Endothelial cell of umbilical vein (primary cell): ENCODE measurements around the gene SFXN2. TPM values are rescaled to one million over a fixed set of nuclear protein-coding genes. Genes with fewer than 3 reads are reported as not detected.

Experiments
- BruUV-seq: library from RNA; stranded (reverse); fragments of 400-500 nt; replicated peaks from 2 replicates; lab custom pipeline; 2021; lab: Mats Ljungman, UMichigan
- CTCF ChIA-PET: fragments of 300-600, 350-600 bp; sonication (Branson Sonifier 250); formaldehyde crosslinking; loops from one replicate; lab custom pipeline; 2021; ENCODE audit warnings: antibody characterized with exemption, inconsistent platforms; lab: Charles Lee
- POLR2A ChIA-PET: fragments of 300-600, 350-600 bp; sonication (Branson Sonifier 250); formaldehyde crosslinking; loops from one replicate; lab custom pipeline; 2021; ENCODE audit warnings: antibody characterized with exemption, inconsistent platforms; lab: Charles Lee
- DNase-seq: peaks from one replicate; pipeline ENCODE4 v3.0.0-alpha.2; 2011; ENCODE audit warnings: low read depth, low spot score
- FAIRE-seq: peaks from 2 replicates; lab custom pipeline; 2011; peaks lifted over from hg19 to GRCh38; lab: Jason Lieb, UNC
- H2AFZ ChIP-seq: 2 replicates; pipeline ENCODE4 v1.6.0; 2012; ENCODE audit warnings: low read depth, low read length, control low read depth, inconsistent platforms
- H3K27ac ChIP-seq: 2 replicates; pipeline ENCODE4 v1.5.1; 2011; ENCODE audit warnings: low read depth, mild to moderate bottlenecking, control low read depth, low read length, moderate library complexity; ENCODE audit not compliant: insufficient read depth
- H3K27me3 ChIP-seq, 2 experiments: 2 replicates each; pipeline versions ENCODE4 v1.6.0 to v1.6.1; 2011; ENCODE audit warnings: low read length in 2 of 2, mixed read lengths in 1 of 2; ENCODE audit not compliant: control insufficient read depth in 2 of 2, insufficient read depth in 2 of 2
- H3K36me3 ChIP-seq, 2 experiments: 2 replicates in 1 of 2; 3 replicates in 1 of 2; pipeline ENCODE4 v1.5.1; 2011; ENCODE audit warnings: low read length in 2 of 2, mild to moderate bottlenecking in 1 of 2, moderate library complexity in 1 of 2; ENCODE audit not compliant: control insufficient read depth in 2 of 2, insufficient read depth in 2 of 2; ENCODE audit errors: extremely low read depth in 1 of 2
- H3K4me1 ChIP-seq: 3 replicates; pipeline ENCODE4 v1.5.1; 2011; ENCODE audit warnings: mild to moderate bottlenecking, low read length; ENCODE audit not compliant: control insufficient read depth, insufficient read depth; ENCODE audit errors: extremely low read depth
- H3K4me2 ChIP-seq: 2 replicates; pipeline ENCODE4 v1.6.1; 2011; ENCODE audit warnings: low read length, control low read depth, mixed read lengths; ENCODE audit not compliant: insufficient read depth
- H3K4me3 ChIP-seq, 3 experiments: fragments of 200-600 bp in 1 of 3; sonication (generic), shearing (Covaris generic) in 1 of 3; replicated peaks in 1 of 3; 2 replicates each; pipeline ENCODE4 v1.5.1; 2011 to 2016; ENCODE audit warnings: control low read depth in 3 of 3, low read length in 3 of 3, mild to moderate bottlenecking in 2 of 3, inconsistent platforms in 1 of 3, low read depth in 1 of 3, moderate library complexity in 1 of 3; ENCODE audit not compliant: insufficient read depth in 1 of 3
- H3K79me2 ChIP-seq: 2 replicates; pipeline ENCODE4 v1.6.0; 2012; ENCODE audit warnings: low read length, inconsistent platforms; ENCODE audit not compliant: control insufficient read depth, insufficient read depth
- H3K9ac ChIP-seq: replicated peaks from 2 replicates; pipeline ENCODE3; 2011; ENCODE audit warnings: low read length, control low read depth; ENCODE audit not compliant: insufficient read depth; ENCODE audit errors: extremely low read depth
- H3K9me1 ChIP-seq: replicated peaks from 3 replicates; pipeline ENCODE4 v1.6.0; 2011; ENCODE audit warnings: mild to moderate bottlenecking, low read length; ENCODE audit not compliant: control insufficient read depth, insufficient read depth; ENCODE audit errors: extremely low read depth
- H3K9me3 ChIP-seq: replicated peaks from 2 replicates; pipeline ENCODE4 v1.5.1; 2012; ENCODE audit warnings: low read length, inconsistent platforms; ENCODE audit not compliant: control insufficient read depth, insufficient read depth
- H4K20me1 ChIP-seq: replicated peaks from 2 replicates; pipeline ENCODE3; 2011; ENCODE audit warnings: mild to moderate bottlenecking, low read length; ENCODE audit not compliant: control insufficient read depth, insufficient read depth; ENCODE audit errors: extremely low read depth
- EZH2 ChIP-seq: IDR thresholded peaks from 2 replicates; pipeline ENCODE4 v1.6.1; 2012; ENCODE audit warnings: borderline replicate concordance, low read depth, mild to moderate bottlenecking, moderate library complexity, low read length, inconsistent platforms; ENCODE audit not compliant: severe bottlenecking
- FOS ChIP-seq: IDR thresholded peaks from 2 replicates; pipeline ENCODE4 v1.6.1; 2011; ENCODE audit warnings: mild to moderate bottlenecking, low read length, moderate library complexity, borderline replicate concordance; ENCODE audit not compliant: insufficient read depth
- GATA2 ChIP-seq: IDR thresholded peaks from 2 replicates; pipeline ENCODE4 v1.7.0; 2011; ENCODE audit warnings: low read depth, mild to moderate bottlenecking, moderate library complexity, mixed read lengths, low read length; ENCODE audit not compliant: insufficient read length, insufficient read depth
- JUN ChIP-seq: IDR thresholded peaks from 2 replicates; pipeline ENCODE4 v1.6.1; 2011; ENCODE audit warnings: borderline replicate concordance, low read depth; ENCODE audit not compliant: insufficient read length, insufficient read depth
- MYC ChIP-seq: IDR thresholded peaks from one replicate; pipeline ENCODE4 v1.6.1; 2011; ENCODE audit warnings: mild to moderate bottlenecking, low read depth, low read length
- POLR2A ChIP-seq: IDR thresholded peaks from 2 replicates; pipeline ENCODE4 v1.6.1; 2012; ENCODE audit warnings: low read depth, mild to moderate bottlenecking, control low read depth, low read length
- POLR2AphosphoS5 ChIP-seq: IDR thresholded peaks from 2 replicates; pipeline ENCODE4 v1.6.1; 2012; ENCODE audit warnings: low read depth, mild to moderate bottlenecking, control low read depth, low read length, moderate library complexity; ENCODE audit not compliant: insufficient read depth
- dilution Hi-C: fragments of 300-500 bp; cut with MboI; formaldehyde crosslinking; loops from one replicate; pipeline ENCODE4 v1.15.0; 2019; ENCODE audit warnings: low sequenced_read_pairs; ENCODE audit not compliant: extremely low pct_ligation_motif_present
- intact Hi-C: fragments of 100-400 bp; cut with micrococcal nuclease; formaldehyde crosslinking; loops from one replicate; pipeline ENCODE4 v1.10.0; 2022
- polyA plus RNA-seq, 4 experiments: library from polyadenylated mRNA; depleted of rRNA in 3 of 4; stranded (reverse) in 3 of 4; unstranded in 1 of 4; fragments of >200 nt; gene quantifications; 2 replicates each; pipeline versions ENCODE4 v1.2.1 to v1.2.3, GENCODE V29; 2011 to 2012; ENCODE audit warnings: missing spikeins in 1 of 4
- total RNA-seq: library from RNA; stranded (reverse); gene quantifications from 2 replicates; pipeline ENCODE4 v1.2.3, GENCODE V29; 2021
- TF ChIP-seq, protein P1 (sequence below): IDR thresholded peaks from 2 replicates; pipeline ENCODE4 v1.6.1; 2011; ENCODE audit not compliant: insufficient read depth, insufficient read length
- TF ChIP-seq, protein P2 (sequence below), 2 donors: IDR thresholded peaks; 1 replicate in 1 of 2; 2 replicates in 1 of 2; pipeline ENCODE4 v1.5.1; 2011; ENCODE audit warnings: low read length in 2 of 2, mild to moderate bottlenecking in 2 of 2, moderate library complexity in 2 of 2, control low read depth in 1 of 2, inconsistent platforms in 1 of 2, low read depth in 1 of 2; ENCODE audit not compliant: insufficient read depth in 1 of 2; ENCODE audit errors: extremely low read depth in 1 of 2

SFXN2 gene
- total and polyA plus RNA-seq, 2 donors (not counting 3 experiments of a cell fraction or from before 2014, with no cell fraction given): 9.8 to 17.0 TPM

DNA sequence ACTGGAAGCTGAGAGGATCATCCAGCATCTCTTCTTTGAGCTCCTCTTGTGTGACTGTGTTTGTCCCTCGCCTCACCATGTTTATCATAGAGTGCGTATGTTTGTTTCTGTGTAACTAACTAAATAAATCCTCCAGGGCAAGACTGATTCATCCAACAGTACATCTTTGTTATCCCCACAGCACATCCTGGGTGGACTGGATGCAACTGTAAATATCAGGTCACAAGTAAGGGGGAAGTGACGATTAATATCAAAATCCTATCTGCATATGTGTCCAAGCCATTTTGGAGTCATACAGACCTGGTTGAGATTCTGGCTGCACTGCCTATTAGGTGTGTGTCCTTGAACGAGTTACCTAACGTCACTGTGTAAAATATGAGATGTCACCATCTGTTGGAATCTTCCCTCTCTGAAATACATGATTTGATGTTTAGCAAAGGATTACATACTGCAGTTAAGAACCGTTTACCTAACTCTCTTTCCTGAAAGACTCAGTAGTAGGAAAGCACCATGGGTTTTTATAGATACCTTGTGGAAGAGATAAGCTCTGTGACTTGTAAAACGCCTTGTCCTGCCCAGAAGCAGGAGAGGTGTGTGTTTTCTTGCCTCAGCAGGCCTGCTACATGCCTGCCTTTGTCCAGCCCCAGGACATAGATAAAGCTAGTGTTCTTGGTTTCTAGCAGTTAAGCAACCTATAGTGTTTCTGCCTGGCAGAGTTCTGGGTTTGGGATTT lies 55.1 kb downstream of the SFXN2 start:
- Histone ChIP-seq H3K79me2 (peaks cover 6% of the 10 kb centered on the region), H4K20me1 (no peaks in the 10 kb centered on the region), H3K9me3 (no peaks in the 10 kb centered on the region), H3K9ac (no peak overlapping the region), H3K36me3 (no peaks in the 10 kb centered on the region), H2AFZ (no peak overlapping the region), H3K27ac (no peak overlapping the region), H3K9me1 (no peaks in the 10 kb centered on the region), H3K4me3 (no peak overlapping the region), H3K27me3 (no peaks in the 10 kb centered on the region), H3K4me1 (peaks cover 21% of the 10 kb centered on the region), H3K4me2 (no peak overlapping the region)
- ChIA-PET POLR2A (no interaction called here), CTCF (interaction anchor here (0.6 to 2.1 kb wide), 5 partner anchors 12 to 132 kb away, joined by 3 to 9 read pairs (median 4); no protein-coding TSS in a partner anchor)
- dilution Hi-C loops: no loop called here
- intact Hi-C loops: no loop called here
- no peak for DNase-seq
- BruUV-seq: no TSS peak
- no peak for FAIRE-seq
- TF ChIP-seq, protein P1, sequence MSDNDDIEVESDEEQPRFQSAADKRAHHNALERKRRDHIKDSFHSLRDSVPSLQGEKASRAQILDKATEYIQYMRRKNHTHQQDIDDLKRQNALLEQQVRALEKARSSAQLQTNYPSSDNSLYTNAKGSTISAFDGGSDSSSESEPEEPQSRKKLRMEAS: no peak
- no peak for TF ChIP-seq POLR2AphosphoS5

DNA sequence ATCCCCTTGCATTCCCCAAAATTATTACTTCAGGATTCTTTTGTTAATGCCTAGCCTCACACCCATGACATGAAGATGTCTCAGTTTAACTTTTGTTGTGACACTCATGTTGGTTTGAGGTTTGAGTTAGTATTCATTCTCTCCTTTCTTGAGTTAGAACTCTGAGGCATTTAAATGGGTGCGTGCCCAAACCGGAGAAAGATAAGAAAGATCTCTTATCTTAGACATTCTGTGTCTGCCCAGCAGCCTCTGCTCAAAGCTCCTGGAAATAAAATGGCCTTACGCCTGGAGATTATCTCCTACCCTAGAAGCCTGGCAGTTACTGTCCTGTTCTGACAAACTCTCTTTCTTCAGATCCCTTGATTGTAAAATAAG lies 55.7 kb downstream of the SFXN2 start:
- DNase-seq (no peak), FAIRE-seq (no peak)
- Histone ChIP-seq H3K9me3 (no peaks in the 10 kb centered on the region), H3K27me3 (no peaks in the 10 kb centered on the region), H3K4me3 (no peak overlapping the region), H3K79me2 (peaks cover 8% of the 10 kb centered on the region), H3K27ac (no peak overlapping the region), H3K4me1 (peaks cover 26% of the 10 kb centered on the region), H3K36me3 (no peaks in the 10 kb centered on the region), H2AFZ (no peak overlapping the region), H3K9me1 (no peaks in the 10 kb centered on the region), H3K9ac (no peak overlapping the region), H4K20me1 (no peaks in the 10 kb centered on the region), H3K4me2 (no peak overlapping the region)
- TF ChIP-seq POLR2AphosphoS5 (no peak), MYC (no peak), GATA2 (no peak), POLR2A (no peak), FOS (no peak), JUN (no peak), EZH2 (no peak)
- TF ChIP-seq, protein P2, sequence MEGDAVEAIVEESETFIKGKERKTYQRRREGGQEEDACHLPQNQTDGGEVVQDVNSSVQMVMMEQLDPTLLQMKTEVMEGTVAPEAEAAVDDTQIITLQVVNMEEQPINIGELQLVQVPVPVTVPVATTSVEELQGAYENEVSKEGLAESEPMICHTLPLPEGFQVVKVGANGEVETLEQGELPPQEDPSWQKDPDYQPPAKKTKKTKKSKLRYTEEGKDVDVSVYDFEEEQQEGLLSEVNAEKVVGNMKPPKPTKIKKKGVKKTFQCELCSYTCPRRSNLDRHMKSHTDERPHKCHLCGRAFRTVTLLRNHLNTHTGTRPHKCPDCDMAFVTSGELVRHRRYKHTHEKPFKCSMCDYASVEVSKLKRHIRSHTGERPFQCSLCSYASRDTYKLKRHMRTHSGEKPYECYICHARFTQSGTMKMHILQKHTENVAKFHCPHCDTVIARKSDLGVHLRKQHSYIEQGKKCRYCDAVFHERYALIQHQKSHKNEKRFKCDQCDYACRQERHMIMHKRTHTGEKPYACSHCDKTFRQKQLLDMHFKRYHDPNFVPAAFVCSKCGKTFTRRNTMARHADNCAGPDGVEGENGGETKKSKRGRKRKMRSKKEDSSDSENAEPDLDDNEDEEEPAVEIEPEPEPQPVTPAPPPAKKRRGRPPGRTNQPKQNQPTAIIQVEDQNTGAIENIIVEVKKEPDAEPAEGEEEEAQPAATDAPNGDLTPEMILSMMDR (IDR thresholded peaks at IDR 0.05; ENCODE audit: extremely low read depth in 1 of 2, insufficient read depth in 1 of 2, low read depth in 1 of 2, low read length in 2 of 2): no peak
- TF ChIP-seq, protein P1: no peak
- ChIA-PET POLR2A (no interaction called here), CTCF (interaction anchor here (1.1 to 2.1 kb wide), 3 partner anchors 17 to 132 kb away, joined by 4 to 9 read pairs (median 4); no protein-coding TSS in a partner anchor)
- dilution Hi-C loops: no loop called here
- BruUV-seq: no TSS peak
- intact Hi-C loops: no loop called here
